Neural progenitor cell (in vitro differentiated cells): ENCODE data around the gene CDV3.
"Not testable (repeated sequence)": the region's sequence is repeated elsewhere in the genome, so short reads cannot be mapped to it uniquely, and the experiment has no call there.

Experiments
- CTCF ChIP-seq: fragments of 200-600 bp; sonication (generic); IDR thresholded peaks from 2 replicates; pipeline ENCODE4 v1.5.1; 2017; ENCODE audit warnings: antibody characterized with exemption, mild to moderate bottlenecking
- EZH2 ChIP-seq: fragments of 200-600 bp; sonication (generic); IDR thresholded peaks from 2 replicates; pipeline ENCODE4 v1.6.1; 2017; ENCODE audit warnings: antibody characterized with exemption, mild to moderate bottlenecking, moderate library complexity
- EZH2phosphoT487 ChIP-seq: fragments of 200-600 bp; sonication (generic); IDR thresholded peaks from 2 replicates; pipeline ENCODE4 v1.6.1; 2017; ENCODE audit warnings: antibody characterized with exemption

DNA sequence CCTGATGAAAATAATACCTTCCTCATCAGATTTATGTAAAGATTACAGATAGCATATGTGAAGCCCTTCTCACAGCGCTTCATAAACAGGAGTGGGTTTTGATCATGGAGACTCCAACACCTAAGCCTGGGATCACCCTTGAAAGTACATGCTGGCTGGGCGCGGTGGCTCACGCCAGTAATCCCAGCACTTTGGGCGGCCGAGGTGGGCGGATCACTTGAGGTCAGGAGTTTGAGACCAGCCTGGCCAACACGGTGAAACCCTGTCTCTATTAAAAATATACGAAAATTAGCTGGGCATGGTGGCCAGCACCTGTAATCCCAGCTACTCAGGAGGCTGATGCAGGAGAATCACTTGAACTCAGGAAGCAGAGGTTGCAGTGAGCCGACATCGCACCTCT is 36.4 kb upstream of the CDV3 start:
- not testable (repeated sequence) for TF ChIP-seq CTCF, EZH2, EZH2phosphoT487
